GM18520 (cell line): Measurements from ENCODE around the gene SFRP5.

Source experiments
- ATAC-seq: cut with Tn5 transposase; IDR thresholded peaks from one replicate; pipeline ENCODE4 v1.9.1; 2021; ENCODE audit not compliant: unreplicated experiment

Gene SFRP5

DNA sequence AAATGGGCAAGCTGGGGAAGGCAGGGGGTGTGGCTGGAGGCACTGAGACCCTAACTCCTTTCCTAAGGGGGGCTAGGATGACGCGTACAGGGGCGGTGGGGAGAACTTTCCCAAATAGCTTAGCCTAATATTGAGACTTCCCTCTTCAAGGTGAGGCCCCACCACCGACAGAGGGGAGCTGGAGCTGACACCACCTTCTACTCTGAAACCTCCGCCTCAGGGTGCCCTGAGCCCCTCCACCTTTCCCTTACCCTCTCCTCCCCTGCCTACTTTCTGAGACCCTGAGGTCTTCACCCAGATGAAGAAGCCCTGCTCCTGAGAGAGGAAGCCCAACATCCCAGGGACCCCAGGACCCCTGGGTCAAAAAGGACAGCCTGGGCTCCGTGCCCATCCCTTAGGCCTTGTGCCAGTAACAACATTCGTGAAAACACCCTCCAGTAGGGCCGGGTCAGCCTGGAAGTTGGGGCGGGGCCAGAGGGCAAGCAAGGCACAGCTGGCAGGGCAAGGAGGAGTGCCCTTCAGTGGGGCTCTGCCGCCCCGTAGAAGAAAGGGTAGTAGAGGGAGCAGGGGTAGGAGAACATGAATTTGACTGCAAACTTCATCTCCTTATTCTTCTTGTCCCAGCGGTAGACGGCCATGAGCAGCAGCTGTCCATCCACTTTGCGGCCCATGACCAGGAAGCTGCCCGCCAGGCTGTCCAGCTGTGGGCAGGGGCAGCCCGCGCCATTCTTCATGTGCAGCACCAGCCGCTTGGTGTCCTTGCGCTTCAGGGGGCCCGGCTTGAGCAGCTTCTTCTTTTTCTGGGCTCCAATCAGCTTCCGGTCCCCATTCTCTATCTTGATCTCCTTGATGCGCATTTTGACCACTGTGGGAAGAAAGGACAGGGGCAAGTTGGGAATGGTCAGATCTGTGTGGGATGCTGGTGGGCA, 4.5 kb downstream of the SFRP5 start:
- no peak for ATAC-seq

- ATAC-seq = no peak
Observed at GRCh38 chr10:97766106-97766810, 5.5 kb downstream of the SFRP5 start.

GRCh38 chr10:97765201-97765600, 6.6 kb downstream of the SFRP5 start:
- no peak for ATAC-seq

DNA sequence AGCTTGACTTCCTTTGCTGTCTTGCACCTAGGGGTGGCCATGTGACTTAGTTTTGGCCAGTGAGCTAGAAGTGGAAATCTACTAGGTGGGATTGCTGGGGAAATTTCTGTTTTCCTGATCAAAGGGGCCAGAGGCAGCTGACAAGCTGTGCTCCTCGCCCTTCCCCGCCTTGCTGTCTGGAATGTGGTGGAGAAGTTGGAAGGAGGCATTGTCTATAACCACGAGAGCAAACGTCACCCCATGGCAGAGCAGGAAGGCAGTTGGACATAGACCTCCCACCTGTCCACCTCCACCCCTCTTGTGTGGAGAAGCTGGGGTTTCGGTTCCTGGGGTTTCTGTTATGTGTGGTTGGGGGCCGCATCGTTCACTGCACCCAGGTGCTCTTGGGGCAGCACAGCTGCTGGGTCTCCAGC, 7.3 kb downstream of the SFRP5 start:
- ATAC-seq = no peak

DNA sequence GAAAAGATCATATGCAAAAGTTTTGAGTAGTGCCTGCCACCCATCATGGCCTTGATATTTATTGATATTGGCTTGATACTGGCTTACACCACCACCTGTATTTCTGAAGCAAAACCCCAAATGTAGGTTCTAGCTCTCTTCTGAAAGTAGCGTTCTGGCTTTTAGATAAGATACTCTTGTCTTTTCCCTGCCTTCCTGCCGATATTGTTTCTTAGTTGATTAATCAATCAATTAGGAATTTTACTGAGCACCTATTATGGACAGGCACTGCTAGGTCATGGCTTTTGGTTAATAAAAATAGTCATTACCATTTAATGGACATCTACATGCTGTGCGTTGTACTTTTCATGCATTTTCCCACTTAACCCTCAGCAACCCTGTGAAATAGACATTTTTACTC, 7.9 kb downstream of the SFRP5 start:
- ATAC-seq = no peak

DNA sequence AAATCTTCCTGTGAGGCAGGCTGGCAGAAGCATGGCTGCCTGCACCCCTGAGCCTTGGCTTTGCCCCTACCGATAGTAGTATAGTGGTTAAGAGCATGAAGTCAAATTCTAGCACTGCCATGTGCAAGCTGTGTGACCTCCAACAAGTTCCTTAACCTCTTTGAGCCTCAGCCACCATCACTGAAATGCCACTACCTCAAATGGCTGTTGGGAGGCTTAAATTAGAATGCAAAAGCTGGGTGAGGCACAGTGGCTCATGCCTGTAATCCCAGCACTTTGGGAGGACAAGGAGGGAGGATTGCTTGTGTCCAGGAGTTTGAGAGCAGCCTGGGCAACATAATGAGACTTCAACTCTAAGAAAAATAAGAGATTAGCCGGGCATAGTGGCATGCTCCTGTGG, 8.4 kb downstream of the SFRP5 start:
- no peak for ATAC-seq

DNA sequence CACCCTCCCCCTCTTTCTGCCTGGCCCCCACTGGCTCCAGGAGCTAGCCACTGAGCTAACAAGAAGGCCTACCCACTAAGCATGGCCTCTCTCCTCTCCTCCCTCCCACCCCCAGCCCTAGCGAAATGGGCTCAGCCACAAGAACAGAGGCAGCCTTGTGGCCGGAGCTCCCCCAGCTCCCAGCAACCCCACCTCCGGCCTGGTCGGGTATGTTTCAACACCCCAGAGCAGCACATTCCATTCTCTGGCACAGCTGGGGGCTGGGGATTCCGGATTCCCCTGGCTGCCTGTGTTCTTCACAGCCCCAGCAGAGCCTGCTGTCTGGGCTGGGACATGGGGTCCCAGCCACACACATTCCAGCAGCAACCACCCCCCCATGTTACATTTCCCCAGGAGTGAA, 9.0 kb downstream of the SFRP5 start:
- ATAC-seq = no peak

DNA sequence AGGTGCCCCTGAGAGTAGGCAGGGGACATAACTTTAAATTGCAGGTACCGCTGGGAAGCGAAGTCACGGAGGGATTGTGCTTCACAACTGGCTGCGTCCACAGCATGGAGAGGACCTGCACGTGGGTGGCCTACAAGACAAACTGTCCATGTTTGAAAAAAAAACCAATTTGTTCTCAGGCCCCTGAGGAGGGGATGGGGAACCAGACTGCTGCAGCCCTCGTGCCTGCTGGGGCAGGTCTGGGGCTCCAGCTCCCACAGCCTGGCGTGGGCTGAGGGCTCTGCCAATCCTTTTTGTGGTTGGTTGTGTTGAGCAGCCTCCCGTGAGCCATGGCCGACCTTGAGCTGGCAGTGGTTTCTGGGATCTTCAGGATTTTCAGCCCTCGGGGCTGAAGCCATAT, 9.7 kb downstream of the SFRP5 start:
- no peak for ATAC-seq

- ATAC-seq = no peak
Observed at GRCh38 chr10:97761331-97761865, 10.4 kb downstream of the SFRP5 start.

- no peak for ATAC-seq
Observed at GRCh38 chr10:97760461-97761257, 11.1 kb downstream of the SFRP5 start.

DNA sequence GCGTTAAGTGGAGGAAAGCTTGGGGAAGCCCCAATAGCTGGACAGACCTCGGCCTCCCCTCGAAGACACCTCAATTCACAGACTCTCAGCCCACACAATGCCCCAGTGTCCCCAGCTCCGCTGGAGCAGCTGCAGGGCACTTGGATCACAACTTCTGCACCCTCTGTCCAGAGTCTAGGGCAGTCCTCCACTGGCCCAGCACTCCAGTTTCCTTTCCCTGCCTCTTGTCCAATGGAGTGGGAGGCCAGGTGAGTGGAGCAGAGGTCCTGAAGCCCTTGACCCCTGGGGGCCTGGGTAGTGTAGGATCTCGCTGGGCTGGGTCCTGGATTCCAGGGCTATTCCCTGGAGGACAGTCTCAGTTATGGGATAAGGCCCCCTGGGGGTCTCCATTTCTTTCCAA, 11.9 kb downstream of the SFRP5 start:
- no peak for ATAC-seq

DNA sequence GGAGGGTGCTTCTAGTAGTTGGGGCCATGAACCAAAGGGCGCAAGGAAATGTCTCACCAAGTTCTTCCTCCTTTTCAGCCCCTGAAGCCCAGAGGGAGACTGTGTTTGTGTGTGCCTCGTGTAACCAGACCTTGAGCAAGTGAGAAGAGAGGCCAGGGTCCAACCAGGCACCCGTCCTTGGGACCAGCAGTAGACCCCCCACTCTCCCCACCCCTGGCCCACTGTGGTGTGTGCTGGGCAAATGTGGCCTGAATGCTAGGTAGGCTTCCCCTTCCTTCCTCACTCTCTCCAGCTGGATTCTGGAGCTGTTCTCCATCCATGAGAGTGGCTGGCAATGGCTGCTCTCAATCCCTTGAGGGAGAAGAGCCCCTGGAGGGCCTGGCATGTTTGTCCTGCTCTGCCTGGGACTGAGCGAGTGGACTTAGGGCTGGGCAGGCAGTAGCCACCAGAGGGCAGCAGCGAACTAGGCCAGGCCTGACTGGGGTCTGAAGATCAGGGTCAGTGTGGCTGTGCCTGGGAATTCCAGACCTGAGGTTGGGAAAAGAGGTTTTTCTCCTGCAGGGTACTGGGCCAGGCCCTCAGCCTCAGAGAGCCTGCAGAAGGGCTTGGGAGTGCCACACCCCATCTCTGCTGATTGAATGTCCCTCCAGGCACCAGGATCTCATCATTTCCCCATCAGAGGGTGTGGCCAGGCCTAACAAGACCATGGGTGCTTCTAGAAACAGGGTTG, 12.5 kb downstream of the SFRP5 start:
- ATAC-seq = no peak

DNA sequence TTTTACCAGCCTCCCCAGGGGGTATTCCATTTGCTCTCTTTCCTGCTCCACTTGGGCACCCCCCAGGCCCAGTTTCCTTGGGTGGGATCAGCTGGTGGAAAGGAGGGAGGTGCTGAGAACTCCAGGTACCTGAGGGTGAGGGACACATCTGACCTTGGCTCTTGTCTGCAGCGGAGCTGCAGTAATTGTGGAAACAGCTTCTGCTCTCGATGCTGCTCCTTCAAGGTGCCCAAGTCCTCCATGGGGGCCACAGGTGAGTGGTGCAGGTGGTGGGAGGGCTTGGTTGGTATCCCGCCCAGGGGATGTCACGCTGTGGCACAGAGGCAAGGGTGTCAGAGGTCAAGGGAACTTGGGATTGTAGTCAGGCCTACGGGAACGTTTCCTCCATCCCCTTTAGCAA, 14.3 kb downstream of the SFRP5 start:
- ATAC-seq = no peak

DNA sequence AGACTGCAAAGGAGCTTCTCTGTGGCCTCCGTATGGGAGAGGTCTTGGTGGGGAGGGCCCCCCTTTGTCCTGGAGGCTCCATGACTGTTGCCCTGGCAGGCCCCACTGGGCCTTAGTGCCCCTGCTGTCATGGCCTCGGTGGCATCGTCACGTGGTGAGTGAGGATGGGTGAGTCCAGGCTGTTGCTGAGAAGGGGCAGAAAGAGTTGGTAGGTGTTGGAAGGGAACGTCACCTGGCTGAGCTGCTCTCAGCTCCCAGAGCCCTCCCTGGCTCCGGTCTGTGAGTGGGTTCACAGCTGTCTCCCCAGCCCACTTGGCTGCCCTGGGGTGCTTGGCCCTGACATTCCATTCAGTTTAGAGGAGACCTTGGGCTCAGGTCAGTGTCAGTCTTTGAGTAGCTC, 16.1 kb downstream of the SFRP5 start:
- no peak for ATAC-seq

DNA sequence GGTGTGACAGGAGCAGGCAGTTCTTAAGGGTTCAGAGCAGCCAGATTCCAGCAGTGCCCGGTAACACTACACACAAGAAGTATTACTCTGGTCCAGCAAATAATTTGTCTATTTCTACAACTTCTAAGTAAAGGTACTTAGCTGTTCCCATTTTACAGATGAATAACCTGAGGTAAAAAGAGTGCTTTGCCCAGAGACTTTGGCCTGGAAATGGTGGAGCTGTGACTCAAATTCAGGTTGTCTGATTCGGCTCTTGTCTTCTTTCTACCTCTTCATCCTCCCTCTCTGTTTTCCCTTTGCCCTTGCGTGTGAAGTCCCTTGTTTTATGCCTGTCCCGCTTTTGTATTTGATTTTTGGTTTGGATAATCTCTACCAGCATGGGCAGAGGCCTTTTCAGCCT, 17.1 kb downstream of the SFRP5 start:
- no peak for ATAC-seq

DNA sequence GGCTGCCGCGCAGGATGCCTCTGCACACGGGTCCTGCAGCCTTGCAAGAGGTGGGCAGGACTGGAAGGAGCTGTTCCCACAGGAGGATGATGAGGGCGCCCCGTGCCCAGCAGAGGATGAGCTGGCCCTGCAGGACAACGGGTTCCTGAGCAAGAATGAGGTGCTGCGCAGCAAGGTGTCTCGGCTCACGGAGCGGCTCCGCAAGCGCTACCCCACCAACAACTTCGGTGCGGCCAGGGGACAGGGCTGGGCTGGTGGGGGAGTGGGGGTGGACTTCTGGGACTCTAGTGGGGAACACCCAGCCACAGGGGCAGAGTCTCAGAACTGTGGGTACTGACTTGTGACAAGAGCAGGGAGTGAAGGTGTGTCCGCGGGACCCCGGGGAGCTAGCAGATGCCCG, 18.8 kb downstream of the SFRP5 start:
- no peak for ATAC-seq

- ATAC-seq = no peak
Observed at GRCh38 chr10:97748116-97748515, 23.7 kb downstream of the SFRP5 start.

GRCh38 chr10:97747573-97747972, 24.2 kb downstream of the SFRP5 start:
- ATAC-seq = no peak

GRCh38 chr10:97744405-97745035, 27.3 kb downstream of the SFRP5 start:
- no peak for ATAC-seq
